Caco-2 (cell line): ENCODE data around the gene ACAA1. TPM values are rescaled to one million over a fixed set of nuclear protein-coding genes. Genes with fewer than 3 reads are reported as not detected.

ENCODE experiments used
- BruUV-seq: library from RNA; stranded (reverse); fragments of 400-500 nt; replicated peaks from 2 replicates; lab custom pipeline; 2021; lab: Mats Ljungman, UMichigan
- CTCF ChIA-PET: fragments of 300-600 bp; sonication (Branson Sonifier 250); formaldehyde crosslinking; loops from one replicate; lab custom pipeline; 2022; ENCODE audit warnings: antibody characterized with exemption; lab: Charles Lee
- POLR2A ChIA-PET: fragments of 300-600 bp; sonication (Branson Sonifier 250); formaldehyde crosslinking; loops from one replicate; lab custom pipeline; 2022; ENCODE audit warnings: antibody characterized with exemption; lab: Charles Lee
- DNase-seq, 2 experiments: peaks; one replicate each; pipeline versions ENCODE4 v3.0.0 to v3.0.0-alpha.2; 2020 to 2022
- H3K27me3 ChIP-seq: replicated peaks from 2 replicates; pipeline ENCODE4 v1.6.0; 2011; ENCODE audit warnings: low read length; ENCODE audit not compliant: control insufficient read depth, insufficient read depth
- H3K36me3 ChIP-seq: 2 replicates; pipeline ENCODE4 v1.5.1; 2011; ENCODE audit warnings: low read length; ENCODE audit not compliant: control insufficient read depth, insufficient read depth
- H3K4me1 ChIP-seq: fragments of 250-450 bp; sonication (Bioruptor Pico); 2 replicates; pipeline ENCODE4 v1.5.1; 2020; ENCODE audit warnings: mild to moderate bottlenecking
- H3K4me3 ChIP-seq: 2 replicates; pipeline ENCODE4 v1.5.1; 2011; ENCODE audit warnings: low read depth, mild to moderate bottlenecking, control low read depth, low read length
- H3K9me3 ChIP-seq: fragments of 250-450 bp; sonication (Bioruptor Pico); 2 replicates; pipeline ENCODE4 v1.5.1; 2020; ENCODE audit warnings: mild to moderate bottlenecking, moderate library complexity
- H3K27ac Mint-ChIP-seq: one replicate; pipeline ENCODE4 v1.8.0; 2022; ENCODE audit warnings: mixed read lengths; ENCODE audit not compliant: unreplicated experiment
- H3K27me3 Mint-ChIP-seq: one replicate; pipeline ENCODE4 v1.8.0; 2022; ENCODE audit warnings: mixed read lengths; ENCODE audit not compliant: insufficient read depth, unreplicated experiment
- H3K36me3 Mint-ChIP-seq: one replicate; pipeline ENCODE4 v1.8.0; 2022; ENCODE audit warnings: mild to moderate bottlenecking, mixed read lengths; ENCODE audit not compliant: insufficient read depth, unreplicated experiment
- H3K4me1 Mint-ChIP-seq: one replicate; pipeline ENCODE4 v1.8.0; 2022; ENCODE audit warnings: low read depth, mixed read lengths; ENCODE audit not compliant: unreplicated experiment
- H3K4me3 Mint-ChIP-seq: one replicate; pipeline ENCODE4 v1.8.0; 2022; ENCODE audit warnings: mild to moderate bottlenecking, moderate library complexity, mixed read lengths; ENCODE audit not compliant: unreplicated experiment
- H3K9me3 Mint-ChIP-seq: one replicate; pipeline ENCODE4 v1.8.0; 2022; ENCODE audit warnings: mixed read lengths; ENCODE audit not compliant: unreplicated experiment
- intact Hi-C: fragments of 100-400 bp; cut with micrococcal nuclease; formaldehyde crosslinking; loops from one replicate; pipeline ENCODE4 v1.10.0; 2022; ENCODE audit not compliant: unreplicated experiment
- total RNA-seq: library from RNA; stranded (reverse); gene quantifications from 2 replicates; pipeline ENCODE4 v1.2.3, GENCODE V29; 2022
- TF ChIP-seq, protein P1 (sequence below), 2 experiments: fragments of 200-600 bp in 1 of 2; IDR thresholded peaks; 1 replicate in 1 of 2; 2 replicates in 1 of 2; pipeline versions ENCODE4 v1.5.1 to v1.8.0; 2011 to 2022; ENCODE audit warnings: antibody characterized with exemption in 1 of 2, control low read depth in 1 of 2, inconsistent platforms in 1 of 2, low read depth in 1 of 2, low read length in 1 of 2, mild to moderate bottlenecking in 1 of 2, moderate library complexity in 1 of 2; ENCODE audit not compliant: insufficient read depth in 1 of 2, severe bottlenecking in 1 of 2, unreplicated experiment in 1 of 2

The ACAA1 gene
- total RNA-seq, 1 experiment from 2014 or later, result 139 TPM

DNA sequence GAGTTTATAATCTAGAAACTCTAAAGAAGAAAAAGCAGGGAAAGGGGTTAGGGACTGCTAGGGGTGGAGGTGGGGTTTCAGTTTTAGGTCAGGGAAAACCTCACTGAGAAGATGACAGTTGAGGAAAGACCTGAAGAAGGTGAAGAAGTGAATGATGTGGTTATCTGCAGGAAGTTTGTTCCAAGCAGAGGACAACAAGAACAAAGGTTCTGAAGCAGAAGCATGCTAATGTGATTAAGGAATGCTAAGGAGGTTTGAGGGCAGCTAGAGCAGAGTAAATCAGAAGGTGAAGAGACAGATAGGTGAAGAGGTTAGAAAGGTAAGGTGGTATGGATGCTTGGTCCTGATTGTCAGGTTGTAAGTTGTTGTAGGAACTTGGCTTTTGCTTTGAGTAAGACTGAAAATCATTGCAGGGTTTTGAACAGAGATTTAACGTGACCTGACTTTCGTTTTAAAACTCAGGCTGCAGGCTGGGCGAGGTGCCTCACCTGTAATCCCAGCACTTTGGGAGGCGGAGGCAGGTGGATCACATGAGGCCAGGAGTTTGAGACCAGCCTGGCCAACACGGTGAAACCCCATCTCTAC lies 37.0 kb upstream of the ACAA1 start:
- Mint-ChIP-seq H3K36me3 (peaks cover 5% of the 10 kb centered on the region), H3K9me3 (no peaks in the 10 kb centered on the region), H3K27me3 (no peaks in the 10 kb centered on the region), H3K4me1 (peaks cover 12% of the 10 kb centered on the region), H3K27ac (no peak overlapping the region), H3K4me3 (no peak overlapping the region)
- ChIA-PET POLR2A (no interaction called here), CTCF (no interaction called here)
- Histone ChIP-seq H3K9me3 (no peaks in the 10 kb centered on the region), H3K4me1 (peaks cover 4% of the 10 kb centered on the region), H3K36me3 (no peaks in the 10 kb centered on the region), H3K27me3 (no peaks in the 10 kb centered on the region), H3K4me3 (no peak overlapping the region)
- TF ChIP-seq, protein P1, sequence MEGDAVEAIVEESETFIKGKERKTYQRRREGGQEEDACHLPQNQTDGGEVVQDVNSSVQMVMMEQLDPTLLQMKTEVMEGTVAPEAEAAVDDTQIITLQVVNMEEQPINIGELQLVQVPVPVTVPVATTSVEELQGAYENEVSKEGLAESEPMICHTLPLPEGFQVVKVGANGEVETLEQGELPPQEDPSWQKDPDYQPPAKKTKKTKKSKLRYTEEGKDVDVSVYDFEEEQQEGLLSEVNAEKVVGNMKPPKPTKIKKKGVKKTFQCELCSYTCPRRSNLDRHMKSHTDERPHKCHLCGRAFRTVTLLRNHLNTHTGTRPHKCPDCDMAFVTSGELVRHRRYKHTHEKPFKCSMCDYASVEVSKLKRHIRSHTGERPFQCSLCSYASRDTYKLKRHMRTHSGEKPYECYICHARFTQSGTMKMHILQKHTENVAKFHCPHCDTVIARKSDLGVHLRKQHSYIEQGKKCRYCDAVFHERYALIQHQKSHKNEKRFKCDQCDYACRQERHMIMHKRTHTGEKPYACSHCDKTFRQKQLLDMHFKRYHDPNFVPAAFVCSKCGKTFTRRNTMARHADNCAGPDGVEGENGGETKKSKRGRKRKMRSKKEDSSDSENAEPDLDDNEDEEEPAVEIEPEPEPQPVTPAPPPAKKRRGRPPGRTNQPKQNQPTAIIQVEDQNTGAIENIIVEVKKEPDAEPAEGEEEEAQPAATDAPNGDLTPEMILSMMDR (IDR thresholded peaks at IDR 0.05; ENCODE audit: insufficient read depth in 1 of 2, low read depth in 1 of 2, low read length in 1 of 2, severe bottlenecking in 1 of 2, unreplicated experiment in 1 of 2), result no peak
- intact Hi-C loops, result no loop called here
- BruUV-seq, result no TSS peak
- no peak for DNase-seq

GRCh38 chr3:38171622-38172021 lies 34.7 kb upstream of the ACAA1 start:
- no TSS peak for BruUV-seq
- peaks cover 4% of the 10 kb centered on the region for H3K4me1 ChIP-seq
- H3K36me3 ChIP-seq, result no peaks in the 10 kb centered on the region
- CTCF ChIA-PET, result interaction anchor here (0.5 kb wide), 1 partner anchor 22 kb away, joined by 5 read pairs; no protein-coding TSS in a partner anchor
- Mint-ChIP-seq H3K27ac (no peak overlapping the region), H3K36me3 (peaks cover 11% of the 10 kb centered on the region), H3K4me3 (no peak overlapping the region), H3K4me1 (peaks cover 30% of the 10 kb centered on the region), H3K9me3 (no peaks in the 10 kb centered on the region), H3K27me3 (no peaks in the 10 kb centered on the region)
- H3K4me3 ChIP-seq, result no peak overlapping the region
- TF ChIP-seq, protein P1 (IDR thresholded peaks at IDR 0.05; ENCODE audit: insufficient read depth in 1 of 2, low read depth in 1 of 2, low read length in 1 of 2, severe bottlenecking in 1 of 2, unreplicated experiment in 1 of 2), result no peak
- DNase-seq, result no peak
- H3K27me3 ChIP-seq, result no peaks in the 10 kb centered on the region
- intact Hi-C loops, result no loop called here
- POLR2A ChIA-PET, result no interaction called here
- no peaks in the 10 kb centered on the region for H3K9me3 ChIP-seq

- Mint-ChIP-seq H3K36me3 (peaks cover 14% of the 10 kb centered on the region), H3K4me3 (no peak overlapping the region), H3K4me1 (peaks cover 32% of the 10 kb centered on the region), H3K27ac (no peak overlapping the region), H3K27me3 (no peaks in the 10 kb centered on the region), H3K9me3 (no peaks in the 10 kb centered on the region)
- TF ChIP-seq, protein P1 (IDR thresholded peaks at IDR 0.05; ENCODE audit: insufficient read depth in 1 of 2, low read depth in 1 of 2, low read length in 1 of 2, severe bottlenecking in 1 of 2, unreplicated experiment in 1 of 2), result no peak
- no peaks in the 10 kb centered on the region for H3K27me3 ChIP-seq
- no TSS peak for BruUV-seq
- DNase-seq, result no peak
- H3K4me1 ChIP-seq, result peaks cover 4% of the 10 kb centered on the region
- CTCF ChIA-PET, result no interaction called here
- H3K9me3 ChIP-seq, result no peaks in the 10 kb centered on the region
- H3K36me3 ChIP-seq, result no peaks in the 10 kb centered on the region
- no peak overlapping the region for H3K4me3 ChIP-seq
- POLR2A ChIA-PET, result no interaction called here
- intact Hi-C loops, result no loop called here
These were observed 33.8 kb upstream of the ACAA1 start for GRCh38 chr3:38170722-38171121.
